ENCODE data around the gene FLNC. TPM values are rescaled to one million over a fixed set of nuclear protein-coding genes. Genes with fewer than 3 reads are reported as not detected.

The FLNC gene
- total and polyA plus RNA-seq, 2 of the 13 experiments (the other 11 are each of a cell fraction or from before 2014, with no cell fraction given): 0.02 TPM; not detected in 1

GRCh38 chr7:128881458-128882125 is 51.4 kb downstream of the FLNC start:
- no TSS peak for BruUV-seq (replicated peaks)
- no peaks in the 10 kb centered on the region for H4K20me1 ChIP-seq (ENCODE audit: insufficient read depth, low read length)
- ChIA-PET CTCF (ENCODE audit: low intra/inter-chr PET ratio, low total read pairs) (no interaction called here), POLR2A (no interaction called here)
- DNase-seq (ENCODE audit: low spot score) (no peak), ATAC-seq (no peak), FAIRE-seq (no peak)
- H3K4me3 ChIP-seq (replicated peaks in 1 of 3; ENCODE audit: insufficient read depth in 1 of 3, low read depth in 2 of 3, low read length in 3 of 3): no peak overlapping the region
- no peak overlapping the region for H2AFZ ChIP-seq (ENCODE audit: low read length)
- no peaks in the 10 kb centered on the region for H3K36me3 ChIP-seq (replicated peaks in 1 of 2; ENCODE audit: control insufficient read depth in 1 of 2, insufficient read depth in 2 of 2, low read length in 2 of 2)
- intact Hi-C loops (cut with micrococcal nuclease; ENCODE audit: unreplicated experiment): loop anchor here (5.0 kb wide), 1 partner anchor 409 kb away; no protein-coding TSS in a partner anchor
- H3K27ac ChIP-seq (ENCODE audit: extremely low read length, insufficient read depth, low read length): no peak overlapping the region
- no peak overlapping the region for H3K4me2 ChIP-seq (ENCODE audit: low read depth, low read length)
- in situ Hi-C loops (cut with HindIII; ENCODE audit: extremely low pct_ligation_motif_present, low pct_unique_long_range_greater_than_20kb): loop anchor here (5.0 to 25.0 kb wide), 2 partner anchors 89 to 444 kb away; partner anchors contain the start of gene CCDC136
- WGBS (ENCODE audit: low lambda C conversion rate): 49% methylated on average over 10 of the region's 10 CpGs
- no peaks in the 10 kb centered on the region for H3K79me2 ChIP-seq (ENCODE audit: insufficient read depth, low read length)
- no peaks in the 10 kb centered on the region for H3K9me3 ChIP-seq (ENCODE audit: low read length)
- no peaks in the 10 kb centered on the region for H3K27me3 ChIP-seq (ENCODE audit: control insufficient read depth in 1 of 2, insufficient read depth in 2 of 2, low read length in 2 of 2)
- no peak overlapping the region for H3K9ac ChIP-seq (ENCODE audit: insufficient read depth, low read depth, low read length)
- peaks cover 21% of the 10 kb centered on the region for H3K4me1 ChIP-seq (ENCODE audit: insufficient read depth, low read length)
- TF ChIP-seq GPN1 (CRISPR knock-in tag; IDR thresholded peaks at IDR 0.05; ENCODE audit: borderline replicate concordance) (no peak), AHDC1 (CRISPR knock-in tag; IDR thresholded peaks at IDR 0.05; ENCODE audit: borderline replicate concordance) (no peak), SMAD9 (CRISPR knock-in tag; IDR thresholded peaks at IDR 0.05) (no peak), TCF7L2 (IDR thresholded peaks at IDR 0.05; ENCODE audit: low read depth, low read length) (no peak), ZBTB21 (CRISPR knock-in tag; IDR thresholded peaks at IDR 0.05) (no peak), GRHL1 (CRISPR knock-in tag; conservative IDR thresholded peaks at IDR 0.05) (no peak), RERE (CRISPR knock-in tag; IDR thresholded peaks at IDR 0.05; ENCODE audit: low read depth) (no peak), ZNF513 (CRISPR knock-in tag; conservative IDR thresholded peaks at IDR 0.05) (no peak)
